MM.1S (cell line): ENCODE results near the gene TXLNA.

Experiments
- EZH2 ChIP-seq: fragments of 300-600 bp; sonication (generic); optimal IDR thresholded peaks from 2 replicates; pipeline ENCODE3; 2017; ENCODE audit warnings: low read depth, mild to moderate bottlenecking, antibody characterized with exemption, low read length, mixed read lengths
- EZH2phosphoT487 ChIP-seq: fragments of 300-600 bp; sonication (generic); IDR thresholded peaks from 2 replicates; pipeline ENCODE4 v1.6.1; 2018; ENCODE audit warnings: antibody characterized with exemption, low read length
- TF ChIP-seq, protein P1 (sequence below): fragments of 300-600 bp; sonication (generic); IDR thresholded peaks from 2 replicates; pipeline ENCODE4 v1.5.1; 2016; ENCODE audit warnings: antibody characterized with exemption, low read length, mixed read lengths

DNA sequence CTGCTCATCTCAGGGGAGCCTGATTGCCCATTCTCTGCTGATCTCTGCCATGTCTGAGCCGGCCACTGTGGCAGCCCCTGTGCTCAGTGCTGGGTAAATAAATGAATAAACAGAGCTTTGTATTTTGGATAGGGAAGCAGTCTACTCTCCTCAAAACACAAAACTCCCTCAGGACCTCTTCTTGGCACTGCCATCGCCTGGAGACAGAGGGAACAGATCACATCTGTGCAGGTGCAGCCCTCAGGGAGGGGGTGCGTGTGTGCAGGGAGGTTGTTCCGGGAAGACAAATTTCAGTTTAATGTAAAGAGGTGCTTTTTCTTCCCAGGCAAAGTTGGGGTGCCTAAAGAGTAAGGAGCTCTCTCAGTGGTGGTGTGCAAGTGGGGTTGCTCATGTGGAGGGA is 59.9 kb downstream of the TXLNA start:
- TF ChIP-seq, protein P1, sequence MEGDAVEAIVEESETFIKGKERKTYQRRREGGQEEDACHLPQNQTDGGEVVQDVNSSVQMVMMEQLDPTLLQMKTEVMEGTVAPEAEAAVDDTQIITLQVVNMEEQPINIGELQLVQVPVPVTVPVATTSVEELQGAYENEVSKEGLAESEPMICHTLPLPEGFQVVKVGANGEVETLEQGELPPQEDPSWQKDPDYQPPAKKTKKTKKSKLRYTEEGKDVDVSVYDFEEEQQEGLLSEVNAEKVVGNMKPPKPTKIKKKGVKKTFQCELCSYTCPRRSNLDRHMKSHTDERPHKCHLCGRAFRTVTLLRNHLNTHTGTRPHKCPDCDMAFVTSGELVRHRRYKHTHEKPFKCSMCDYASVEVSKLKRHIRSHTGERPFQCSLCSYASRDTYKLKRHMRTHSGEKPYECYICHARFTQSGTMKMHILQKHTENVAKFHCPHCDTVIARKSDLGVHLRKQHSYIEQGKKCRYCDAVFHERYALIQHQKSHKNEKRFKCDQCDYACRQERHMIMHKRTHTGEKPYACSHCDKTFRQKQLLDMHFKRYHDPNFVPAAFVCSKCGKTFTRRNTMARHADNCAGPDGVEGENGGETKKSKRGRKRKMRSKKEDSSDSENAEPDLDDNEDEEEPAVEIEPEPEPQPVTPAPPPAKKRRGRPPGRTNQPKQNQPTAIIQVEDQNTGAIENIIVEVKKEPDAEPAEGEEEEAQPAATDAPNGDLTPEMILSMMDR = no peak
- no peak for TF ChIP-seq EZH2
- no peak for TF ChIP-seq EZH2phosphoT487
